ENCODE data around the gene NINL.

- TF ChIP-seq CTCF (IDR thresholded peaks at IDR 0.05) (no peak), POLR2A (IDR thresholded peaks at IDR 0.05) (no peak)
Measured at GRCh38 chr20:25547999-25548398, 37.3 kb downstream of the NINL start.
